Testis (tissue), 2 donors: ENCODE data around the gene MTCL3.

Experiments
- CTCF ChIP-seq, 3 experiments: fragments of 450-650 bp in 2 of 3; fragments of 200-600 bp in 1 of 3; sonication (generic) in 1 of 3; IDR thresholded peaks; one replicate each; pipeline ENCODE4 v1.5.1; 2016 to 2019; ENCODE audit warnings: antibody characterized with exemption in 3 of 3, mild to moderate bottlenecking in 2 of 3, moderate library complexity in 1 of 3
- POLR2A ChIP-seq: fragments of 450-650 bp; IDR thresholded peaks from one replicate; pipeline ENCODE4 v1.6.1; 2017; ENCODE audit warnings: antibody characterized with exemption, mild to moderate bottlenecking, moderate library complexity

- TF ChIP-seq CTCF (IDR thresholded peaks at IDR 0.05): no peak
- no peak for TF ChIP-seq POLR2A
Measured at GRCh38 chr6:127452803-127453202, 66.3 kb downstream of the MTCL3 start.
